HG02852 (cell line): Measurements from ENCODE around the gene OR6K2.
"Not testable (repeated sequence)": the region's sequence is repeated elsewhere in the genome, so short reads cannot be mapped to it uniquely, and the experiment has no call there.

ENCODE experiments used
- ATAC-seq: cut with Tn5 transposase; IDR thresholded peaks from one replicate; pipeline ENCODE4 v1.9.1; 2021; ENCODE audit warnings: mild to moderate bottlenecking, moderate library complexity; ENCODE audit not compliant: unreplicated experiment

Gene OR6K2, protein sequence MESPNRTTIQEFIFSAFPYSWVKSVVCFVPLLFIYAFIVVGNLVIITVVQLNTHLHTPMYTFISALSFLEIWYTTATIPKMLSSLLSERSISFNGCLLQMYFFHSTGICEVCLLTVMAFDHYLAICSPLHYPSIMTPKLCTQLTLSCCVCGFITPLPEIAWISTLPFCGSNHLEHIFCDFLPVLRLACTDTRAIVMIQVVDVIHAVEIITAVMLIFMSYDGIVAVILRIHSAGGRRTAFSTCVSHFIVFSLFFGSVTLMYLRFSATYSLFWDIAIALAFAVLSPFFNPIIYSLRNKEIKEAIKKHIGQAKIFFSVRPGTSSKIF

DNA sequence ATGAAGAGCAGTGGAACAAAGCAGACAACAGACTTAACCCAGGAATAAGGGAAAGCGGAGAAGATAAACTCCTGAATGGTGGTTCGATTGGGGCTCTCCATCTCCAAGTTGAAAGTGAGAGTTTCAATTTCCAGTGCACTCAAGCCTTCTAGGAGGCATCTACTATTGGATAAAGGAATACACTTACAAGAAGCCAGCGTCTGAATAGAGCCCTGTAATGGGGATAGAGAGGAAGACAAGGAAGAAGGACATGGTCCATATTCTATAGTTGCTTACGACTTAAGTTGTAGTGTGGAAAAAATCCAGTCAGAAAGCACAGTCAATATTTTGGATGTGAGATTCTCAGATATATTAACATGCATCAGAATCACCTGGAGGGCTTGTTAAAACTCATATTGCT lies at the start of gene OR6K2:
OR6K2 (minus strand) TSS at position 101 of the 400 bp plus-strand sequence; CDS start at position 101, 0 bp downstream.
- no peak for ATAC-seq

DNA sequence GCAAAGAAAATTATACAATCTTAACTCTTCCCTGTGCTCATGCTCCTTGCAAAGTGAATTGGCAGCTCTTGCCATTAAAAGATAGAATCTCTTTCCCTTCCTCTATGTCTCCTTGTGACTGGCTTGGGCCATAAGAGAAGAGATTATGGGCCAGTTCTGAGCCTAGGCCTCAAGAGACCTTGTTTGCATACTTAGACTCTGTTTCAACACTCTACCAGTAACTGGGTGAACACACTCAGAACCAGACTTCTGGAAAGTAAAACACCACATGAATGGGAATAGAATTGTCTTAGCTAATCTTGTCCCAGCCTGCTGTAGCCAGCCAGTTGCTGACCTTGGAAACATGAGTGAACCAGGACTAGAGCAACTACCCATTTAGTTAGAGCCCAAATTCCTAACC lies 35.4 kb upstream of the OR6K2 start:
- ATAC-seq, result no peak

DNA sequence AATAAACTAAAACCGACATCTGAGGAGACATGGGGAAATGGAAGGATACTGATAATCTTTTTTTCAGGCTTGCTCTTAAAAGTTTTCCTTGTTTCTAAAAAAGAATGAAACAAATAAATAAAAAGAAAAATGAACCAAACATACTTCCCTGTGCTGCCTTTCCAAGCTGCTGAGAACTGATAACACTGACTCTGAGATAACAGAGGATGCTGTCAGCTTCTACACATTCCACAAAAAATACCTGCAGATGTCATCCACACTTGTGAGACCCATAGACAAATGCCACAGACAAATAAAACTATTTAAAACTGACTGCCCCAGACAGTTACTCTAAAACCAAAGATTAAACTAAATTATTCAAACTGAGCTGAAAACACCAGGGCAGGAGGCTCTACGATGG lies 32.1 kb upstream of the OR6K2 start:
- no peak for ATAC-seq

DNA sequence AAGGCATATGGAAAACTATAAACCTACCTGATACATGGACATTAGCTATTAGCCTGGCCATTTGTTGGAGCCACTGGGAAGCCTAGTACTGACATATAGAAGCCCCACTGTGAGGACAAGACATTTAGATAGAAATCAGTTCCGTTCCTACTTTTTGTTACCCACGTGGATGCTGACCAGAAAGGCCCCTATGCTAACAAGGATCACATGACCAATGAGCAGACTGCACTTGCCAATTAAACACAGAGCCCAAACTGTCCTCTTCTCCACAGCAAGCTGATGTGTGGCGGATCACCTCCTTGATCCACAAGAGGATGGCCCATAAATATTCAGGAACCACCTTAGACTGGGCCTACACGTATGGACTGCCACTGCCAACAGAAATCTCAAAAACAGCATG lies 31.3 kb upstream of the OR6K2 start:
- no peak for ATAC-seq

DNA sequence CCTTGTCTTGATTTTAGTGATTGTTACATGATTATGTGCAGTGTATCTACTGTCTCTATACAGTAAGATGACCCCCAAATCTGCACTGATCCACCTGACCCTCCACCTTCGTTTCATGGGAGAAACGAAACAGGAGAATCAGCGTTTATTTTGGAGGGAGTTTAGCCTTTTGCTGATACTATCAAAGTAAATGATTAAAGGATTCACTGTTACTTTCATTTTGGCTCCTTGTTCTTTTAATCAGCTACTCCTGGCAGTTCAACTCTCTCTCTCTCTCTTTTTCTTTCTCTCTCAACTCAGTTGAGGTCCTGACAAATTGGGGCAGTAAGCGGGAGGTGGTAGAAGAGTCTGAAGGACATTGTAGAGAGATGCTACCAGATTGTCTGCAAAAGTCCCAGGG lies 30.0 kb upstream of the OR6K2 start:
- no peak for ATAC-seq

DNA sequence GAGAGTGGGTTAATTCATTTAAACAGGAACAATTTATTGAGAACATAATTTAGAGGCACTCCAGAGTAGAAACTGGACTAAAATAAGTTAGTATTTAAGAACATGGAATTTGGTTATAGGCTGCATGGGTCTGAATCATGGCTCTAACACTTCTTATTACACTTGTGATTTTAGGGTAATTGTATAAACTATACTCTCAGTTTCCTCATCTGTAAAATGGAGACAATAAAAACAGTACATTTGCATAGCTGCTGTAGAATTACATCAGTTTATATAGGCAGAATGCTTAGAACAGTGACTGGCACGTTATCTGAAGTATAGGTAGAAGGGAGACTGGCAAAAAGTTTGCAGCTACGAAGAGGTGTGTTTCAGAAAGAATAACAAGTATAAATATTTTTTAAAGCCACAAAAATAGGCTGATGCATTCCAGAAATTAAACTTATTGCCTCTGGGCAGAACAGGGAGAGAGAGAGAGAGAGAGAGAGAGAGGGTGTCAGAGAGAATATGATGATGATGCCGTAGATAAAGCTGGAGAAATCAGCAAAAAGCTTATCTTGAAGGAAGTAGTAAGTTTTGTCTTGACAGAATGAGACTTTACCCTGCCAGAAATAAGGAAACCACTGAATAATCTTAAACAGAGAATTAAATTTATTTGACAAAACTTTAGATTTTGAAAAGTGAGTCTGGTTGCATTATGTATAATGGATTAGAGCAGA lies 28.2 kb upstream of the OR6K2 start:
- no peak for ATAC-seq

DNA sequence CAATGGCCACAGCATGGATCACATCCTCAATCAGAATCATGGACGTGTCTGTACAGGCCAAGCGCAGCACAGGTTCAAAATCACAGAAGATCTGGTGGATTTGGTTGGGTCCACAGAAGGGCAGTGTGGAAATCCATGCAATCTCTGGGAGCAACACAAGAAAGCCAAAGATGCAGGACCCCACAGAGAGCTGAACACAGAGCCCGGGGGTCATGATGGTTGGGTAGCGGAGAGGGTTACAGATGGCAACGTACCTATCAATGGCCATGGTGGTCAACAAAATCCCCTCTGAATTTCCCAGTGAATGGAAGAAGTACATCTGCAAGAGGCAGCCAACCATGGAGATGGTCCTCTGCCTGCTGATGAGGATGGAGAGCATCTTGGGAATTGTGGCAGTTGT lies 24.0 kb upstream of the OR6K2 start:
- no peak for ATAC-seq

DNA sequence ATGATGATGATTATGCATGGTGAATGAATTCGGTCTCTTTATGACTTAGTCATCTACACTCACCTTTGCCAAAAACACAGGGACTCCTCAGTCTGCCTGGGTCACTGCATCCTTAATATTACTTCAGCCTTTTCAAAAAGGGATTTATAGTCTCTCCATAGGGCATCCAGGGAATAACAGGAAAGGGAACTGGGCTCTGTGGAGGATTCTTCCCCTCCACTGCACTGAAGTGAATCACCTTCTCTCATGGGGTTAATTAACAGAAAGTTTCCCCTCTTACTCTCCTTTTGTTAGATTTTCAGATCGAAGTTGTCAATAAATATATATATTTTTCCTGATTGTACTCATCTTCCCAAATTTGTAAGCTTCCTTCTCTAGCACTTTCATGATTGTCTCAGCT lies 20.2 kb upstream of the OR6K2 start, which contains the start of gene OR6K3:
OR6K3 (minus strand) TSS at position 101 of the 400 bp plus-strand sequence. CDS start 2,605 bp downstream, outside the sequence.
- ATAC-seq, result no peak

DNA sequence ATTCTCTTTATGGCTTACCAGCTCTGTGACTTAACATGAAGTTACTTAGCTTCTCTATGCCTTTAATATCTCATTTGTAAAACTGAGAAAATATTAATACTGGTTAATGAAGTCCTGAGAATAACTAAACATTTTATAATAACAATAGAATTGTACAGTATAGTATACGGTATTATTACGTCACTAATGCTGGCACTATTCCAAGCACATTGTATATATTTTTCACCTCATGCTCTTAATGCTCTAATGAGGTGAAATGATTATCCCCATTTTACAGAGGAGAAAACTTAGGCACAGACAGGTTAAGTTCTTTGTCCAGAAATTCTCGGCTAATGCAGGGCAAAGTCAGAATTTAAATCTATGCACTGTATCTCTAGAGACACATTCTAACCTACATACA lies 19.2 kb upstream of the OR6K2 start:
- ATAC-seq, result no peak

DNA sequence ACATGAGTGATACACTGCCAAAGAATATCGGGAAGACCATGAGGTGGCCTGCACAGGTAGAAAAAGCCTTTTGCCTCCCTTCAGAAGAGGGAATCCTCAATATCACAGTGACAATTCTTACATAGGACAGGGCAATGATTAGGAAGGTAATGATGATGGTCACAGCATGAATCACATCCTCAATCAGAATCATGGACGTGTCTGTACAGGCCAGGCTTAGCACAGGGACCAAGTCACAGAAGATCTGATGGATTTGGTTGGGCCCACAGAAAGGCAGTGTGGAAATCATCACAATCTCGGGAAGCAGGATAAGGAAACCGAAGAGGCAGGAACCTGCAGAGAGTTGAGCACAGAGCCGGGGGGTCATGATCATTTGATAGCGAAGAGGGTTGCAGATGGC lies 16.9 kb upstream of the OR6K2 start:
- no peak for ATAC-seq

DNA sequence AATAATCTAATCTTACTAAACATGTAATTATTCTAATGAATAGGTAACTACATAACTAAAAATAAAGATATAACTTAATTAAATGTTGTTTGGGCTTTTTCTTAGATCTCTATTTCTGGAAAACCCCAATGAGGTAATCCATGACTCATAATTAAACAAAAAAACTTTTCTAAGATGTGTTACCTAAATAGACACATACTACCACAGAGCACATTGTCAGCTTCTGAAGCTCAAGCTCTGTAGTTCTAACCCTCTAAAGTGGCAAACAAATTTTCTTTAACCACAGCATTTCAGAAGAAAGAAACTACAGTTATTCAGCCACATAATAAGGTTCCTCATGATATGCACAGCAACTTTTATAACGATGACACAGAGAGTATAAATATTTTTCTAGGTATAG lies 15.9 kb upstream of the OR6K2 start:
- ATAC-seq, result no peak

DNA sequence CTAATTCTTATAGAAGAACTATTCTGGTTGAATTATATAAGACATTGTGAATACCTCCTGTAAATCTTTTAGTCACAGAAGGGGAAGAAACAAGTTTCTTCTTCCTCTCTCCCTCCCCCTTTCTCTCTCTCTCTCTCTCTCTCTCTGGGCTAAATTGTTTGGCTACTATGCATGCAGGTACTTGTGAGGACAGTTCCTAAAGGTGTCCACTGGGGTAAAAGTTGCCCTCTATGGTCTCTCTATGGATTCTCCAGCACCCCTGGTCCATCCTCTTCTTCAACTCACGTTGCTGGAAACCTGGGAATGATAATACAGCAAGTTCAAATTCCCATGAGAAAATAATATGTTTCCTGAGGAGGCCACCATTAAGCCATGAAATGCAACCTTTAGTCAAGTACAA lies 14.3 kb upstream of the OR6K2 start:
- no peak for ATAC-seq

DNA sequence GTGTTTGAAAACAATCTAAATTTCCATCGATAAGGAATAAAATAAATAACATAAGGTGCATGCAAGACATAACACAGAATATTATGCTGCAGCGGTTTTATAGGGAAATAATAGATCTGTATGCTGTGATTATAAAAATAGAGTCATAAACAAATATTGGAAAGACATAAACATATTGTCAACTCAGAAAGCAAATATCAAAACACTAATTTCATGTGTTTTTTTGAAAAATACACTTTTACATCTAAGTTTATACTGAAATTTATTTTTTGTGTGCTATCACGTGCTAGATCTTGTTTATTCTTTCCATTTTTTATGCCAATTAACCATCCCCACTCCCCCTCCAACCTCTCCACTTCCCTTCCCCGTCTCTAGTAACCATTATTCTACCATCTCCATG lies 10.6 kb upstream of the OR6K2 start:
- ATAC-seq, result no peak

DNA sequence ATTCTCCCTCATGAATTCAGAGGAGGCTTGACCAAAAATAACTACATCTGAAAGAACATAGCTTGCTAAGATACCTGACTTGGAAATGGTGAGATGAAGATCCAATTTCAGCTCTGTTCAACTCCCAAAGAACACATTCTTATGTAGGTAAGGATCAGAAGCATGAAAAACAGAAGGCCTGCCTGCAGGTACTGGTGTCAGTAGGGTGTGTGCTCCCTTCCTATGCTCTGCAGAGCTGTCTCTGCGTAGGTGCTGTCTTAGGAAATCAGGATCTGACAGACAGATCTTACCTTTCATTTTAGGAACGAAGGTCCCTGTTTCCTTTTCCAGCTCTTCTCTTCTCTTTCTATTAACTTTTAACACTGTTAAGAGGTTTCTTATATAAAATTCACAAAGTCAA lies 5.6 kb upstream of the OR6K2 start:
- no peak for ATAC-seq

DNA sequence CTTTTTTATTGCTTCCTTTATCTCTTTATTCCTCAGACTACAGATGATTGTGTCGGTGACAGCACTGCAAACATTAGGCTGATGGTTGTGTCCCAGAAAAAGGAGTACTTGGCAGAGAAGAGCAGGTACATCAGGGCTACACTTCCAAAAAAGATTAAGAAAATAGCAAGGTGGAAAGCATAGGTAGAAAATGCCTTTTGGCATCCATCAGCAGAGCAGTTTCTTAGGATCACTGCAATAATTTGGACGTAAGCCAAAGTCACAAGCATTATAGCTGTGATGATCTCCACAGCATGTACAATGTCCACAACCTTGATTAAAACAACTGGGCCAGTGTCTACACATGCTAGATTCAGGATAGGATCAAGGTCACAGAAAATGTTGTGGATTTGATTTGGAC lies 5.9 kb downstream of the OR6K2 start:
- no peak for ATAC-seq

DNA sequence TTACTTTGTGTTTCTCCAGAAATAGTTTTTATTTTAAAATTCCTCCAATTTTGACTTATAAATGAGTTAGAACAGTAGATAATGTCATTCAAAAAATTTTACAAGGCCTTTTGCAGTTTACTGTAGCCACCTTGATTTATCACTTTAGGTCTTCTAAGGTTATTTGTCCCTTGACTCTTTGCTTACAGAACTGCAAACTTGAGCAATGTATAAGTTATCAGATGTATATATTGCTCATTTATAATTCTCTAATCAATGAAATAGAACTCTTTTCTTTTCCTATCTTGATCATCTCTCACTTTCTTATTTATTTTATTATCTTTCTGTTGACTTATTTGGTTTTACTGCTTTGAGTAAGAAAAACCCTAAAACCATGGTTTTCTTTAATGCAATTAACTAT lies 8.1 kb downstream of the OR6K2 start:
- ATAC-seq, result no peak

DNA sequence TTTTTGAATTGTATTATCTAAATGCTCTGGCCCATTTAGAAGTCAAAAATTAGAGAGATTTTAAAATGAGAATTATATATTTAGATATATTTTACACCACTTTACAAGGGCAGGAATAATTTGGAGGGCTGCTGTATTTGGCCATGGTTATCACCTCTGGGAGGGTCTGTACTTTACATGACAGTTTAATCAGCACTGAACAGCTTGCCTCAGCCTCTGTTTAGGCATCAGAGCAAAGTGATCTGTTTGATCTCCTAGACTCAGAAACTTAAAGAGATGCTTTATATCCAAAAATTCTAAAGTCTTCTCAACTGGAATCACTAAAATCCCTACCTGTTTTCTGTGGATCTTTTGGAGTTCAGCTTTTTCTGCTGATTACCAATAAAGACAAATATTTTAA lies 8.5 kb downstream of the OR6K2 start:
- ATAC-seq, result no peak

DNA sequence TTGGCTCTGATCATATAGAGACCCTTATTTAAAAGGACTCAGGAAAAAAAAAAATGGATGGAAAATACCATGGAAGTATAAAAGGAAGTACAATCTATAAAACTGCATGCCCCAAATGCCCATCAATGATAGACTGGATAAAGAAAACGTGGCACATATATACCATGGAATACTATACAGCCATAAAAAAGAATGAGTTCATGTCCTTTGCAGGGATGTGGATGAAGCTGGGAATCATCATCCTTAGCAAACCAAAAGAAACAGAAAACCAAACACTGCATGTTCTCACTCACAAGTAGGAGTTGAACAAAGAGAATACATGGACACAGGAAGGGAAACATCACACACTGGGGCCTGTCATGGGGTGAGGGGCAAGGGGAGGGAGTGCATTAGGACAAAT lies 9.3 kb downstream of the OR6K2 start:
- ATAC-seq, result not testable (repeated sequence)

DNA sequence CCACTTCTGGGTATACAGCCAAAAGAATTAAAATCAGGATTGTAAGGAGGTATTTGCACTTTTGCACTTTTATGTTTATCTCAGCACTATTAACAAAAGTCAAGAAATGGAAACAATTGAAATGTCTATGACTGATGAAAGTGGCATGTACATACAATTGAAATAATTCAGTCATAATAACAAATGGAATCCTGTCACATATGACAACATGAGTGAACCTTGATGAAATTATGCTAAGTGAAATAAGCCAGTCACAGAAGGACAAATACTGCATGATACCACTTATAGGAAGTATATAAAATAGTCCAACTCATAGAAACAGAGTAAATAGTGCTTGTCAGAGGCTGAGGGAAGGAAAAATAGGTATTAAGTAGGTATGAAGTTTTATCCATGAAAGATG lies 10.6 kb downstream of the OR6K2 start:
- no peak for ATAC-seq

DNA sequence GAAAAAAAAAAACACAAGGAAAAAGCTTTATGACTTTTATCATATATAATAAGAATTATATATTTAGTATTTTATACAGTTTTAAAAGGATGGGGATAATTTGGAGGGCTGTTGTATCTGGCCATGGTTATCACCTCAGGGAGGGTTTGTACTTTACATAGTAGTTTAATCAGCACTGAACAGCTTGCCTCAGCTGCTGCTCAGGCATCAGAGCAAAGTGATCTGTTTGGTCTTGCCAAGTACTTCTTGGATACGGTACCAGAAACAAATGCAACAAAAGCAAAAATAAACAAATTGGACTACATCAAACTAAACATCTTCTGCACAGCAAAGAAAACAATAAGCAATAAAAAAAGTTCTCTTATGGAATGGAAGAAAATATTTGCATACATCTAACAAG lies 11.3 kb downstream of the OR6K2 start:
- no peak for ATAC-seq

DNA sequence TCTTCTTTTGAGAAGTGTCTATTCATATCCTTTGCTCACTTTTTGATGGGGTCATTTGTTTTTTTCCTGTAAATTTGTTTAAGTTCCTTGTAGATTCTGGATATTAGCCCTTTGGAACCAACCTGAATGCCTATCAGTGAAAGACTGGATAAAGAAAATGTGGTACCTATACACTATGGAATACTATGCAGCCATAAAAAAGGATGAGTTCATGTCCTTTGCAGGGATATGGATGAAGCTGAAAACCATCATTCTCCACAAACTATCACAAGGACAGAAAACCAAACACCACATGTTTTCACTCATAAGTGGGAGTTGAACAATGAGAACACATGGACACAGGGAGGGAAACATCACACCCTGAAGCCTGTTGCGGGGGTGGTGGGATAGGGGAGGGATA lies 12.1 kb downstream of the OR6K2 start:
- ATAC-seq, result not testable (repeated sequence)

DNA sequence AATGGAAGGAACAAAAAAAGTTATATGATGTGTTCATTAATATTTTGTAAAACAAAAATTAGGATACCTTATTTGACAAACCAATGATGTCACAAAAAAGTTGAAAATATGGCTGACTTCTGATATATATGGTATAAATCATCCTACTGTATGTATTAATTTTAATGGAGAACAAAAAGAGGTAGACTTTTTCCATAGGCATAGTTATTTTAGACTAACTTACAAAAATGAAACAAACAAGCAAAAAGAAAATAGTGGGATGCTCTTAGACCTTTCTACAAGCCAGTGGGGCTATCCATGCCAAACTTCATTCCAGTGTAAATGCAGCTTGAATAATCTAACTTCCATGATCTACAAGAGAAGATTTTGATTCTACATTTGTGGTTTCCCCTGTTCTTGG lies 13.4 kb downstream of the OR6K2 start:
- ATAC-seq, result no peak
